Left ventricle myocardium inferior (tissue), 1 donor: ENCODE measurements around the gene TMEM132D. TPM values are rescaled to one million over a fixed set of nuclear protein-coding genes. Genes with fewer than 3 reads are reported as not detected.

Experiments used
- DNase-seq: peaks from one replicate; pipeline ENCODE4 v3.0.0-alpha.2; 2020
- H3K27ac ChIP-seq: fragments of 200-600 bp; replicated peaks from 2 replicates; pipeline ENCODE4 v1.8.0; 2021
- H3K27me3 ChIP-seq: fragments of 200-600 bp; 2 replicates; pipeline ENCODE4 v1.8.0; 2021; ENCODE audit warnings: low read depth
- H3K36me3 ChIP-seq: fragments of 200-600 bp; 2 replicates; pipeline ENCODE4 v1.8.0; 2021
- H3K4me1 ChIP-seq: fragments of 200-600 bp; 2 replicates; pipeline ENCODE4 v1.8.0; 2021
- H3K4me3 ChIP-seq: fragments of 200-600 bp; 2 replicates; pipeline ENCODE4 v1.8.0; 2021; ENCODE audit warnings: mild to moderate bottlenecking, moderate library complexity
- H3K9me3 ChIP-seq: fragments of 200-600 bp; replicated peaks from 2 replicates; pipeline ENCODE4 v1.8.0; 2021
- CTCF ChIP-seq: fragments of 200-600 bp; IDR thresholded peaks from 2 replicates; pipeline ENCODE4 v1.8.0; 2021; ENCODE audit warnings: antibody characterized with exemption, mild to moderate bottlenecking, borderline replicate concordance
- intact Hi-C: fragments of 100-400 bp; cut with micrococcal nuclease; formaldehyde crosslinking; loops from one replicate; pipeline ENCODE4 v1.11.0; 2022
- total RNA-seq: library from RNA; stranded (reverse); fragmentation: NEBNext Ultra II Directional; extraction: Animal tissue kit (Norgen Biotek cat#: 25700); gene quantifications from one replicate; pipeline ENCODE4 v1.2.1, GENCODE V29; 2021
- donor health status: DM: no; HTN: yes; CAD: no; lungs with severe emphysema.

Gene TMEM132D
- total RNA-seq, 1 donor from 2014 or later, result not detected

- TF ChIP-seq CTCF, result no peak
- intact Hi-C loops, result no loop called here
- DNase-seq, result no peak
- Histone ChIP-seq H3K27me3 (peaks cover 7% of the 10 kb centered on the region), H3K27ac (no peak overlapping the region), H3K36me3 (no peaks in the 10 kb centered on the region), H3K9me3 (peaks cover 23% of the 10 kb centered on the region), H3K4me3 (no peak overlapping the region), H3K4me1 (no peaks in the 10 kb centered on the region)
Observed at GRCh38 chr12:129211862-129212630, 691.8 kb downstream of the TMEM132D start.

GRCh38 chr12:129208566-129208965 lies 695.3 kb downstream of the TMEM132D start:
- Histone ChIP-seq H3K36me3 (no peaks in the 10 kb centered on the region), H3K4me1 (no peaks in the 10 kb centered on the region), H3K4me3 (no peak overlapping the region), H3K27me3 (peaks cover 11% of the 10 kb centered on the region), H3K9me3 (peaks cover 10% of the 10 kb centered on the region), H3K27ac (no peak overlapping the region)
- no peak for TF ChIP-seq CTCF
- DNase-seq, result no peak
- intact Hi-C loops, result no loop called here

- intact Hi-C loops, result no loop called here
- no peaks in the 10 kb centered on the region for H3K4me1 ChIP-seq
- TF ChIP-seq CTCF, result no peak
Observed at GRCh38 chr12:129207084-129207483, 696.7 kb downstream of the TMEM132D start.

GRCh38 chr12:129203456-129203855 lies 700.4 kb downstream of the TMEM132D start:
- Histone ChIP-seq H3K36me3 (no peaks in the 10 kb centered on the region), H3K27ac (no peak overlapping the region), H3K9me3 (peaks cover 15% of the 10 kb centered on the region), H3K4me1 (no peaks in the 10 kb centered on the region), H3K4me3 (no peak overlapping the region), H3K27me3 (peaks cover 5% of the 10 kb centered on the region)
- no peak for DNase-seq
- intact Hi-C loops, result no loop called here
- no peak for TF ChIP-seq CTCF

More at GRCh38 chr12:129207084-129207483, 696.7 kb downstream of the TMEM132D start:
- DNase-seq, result no peak
- no peak overlapping the region for H3K27ac ChIP-seq
- peaks cover 10% of the 10 kb centered on the region for H3K9me3 ChIP-seq
- peaks cover 11% of the 10 kb centered on the region for H3K27me3 ChIP-seq
- no peaks in the 10 kb centered on the region for H3K36me3 ChIP-seq
- no peak overlapping the region for H3K4me3 ChIP-seq

GRCh38 chr12:129202109-129202814 lies 701.6 kb downstream of the TMEM132D start:
- intact Hi-C loops, result no loop called here
- Histone ChIP-seq H3K9me3 (peaks cover 15% of the 10 kb centered on the region), H3K4me1 (no peaks in the 10 kb centered on the region), H3K4me3 (no peak overlapping the region), H3K27ac (no peak overlapping the region), H3K27me3 (peaks cover 5% of the 10 kb centered on the region), H3K36me3 (no peaks in the 10 kb centered on the region)
- no peak for TF ChIP-seq CTCF
- no peak for DNase-seq
